WTC11 (cell line): ENCODE results near the gene STIP1. TPM values are rescaled to one million over a fixed set of nuclear protein-coding genes. Genes with fewer than 3 reads are reported as not detected.

Source experiments
- ATAC-seq: fragments of 200-7000 bp; cut with Tn5 transposase; 2 replicates; pipeline ENCODE4 v1.10.0; 2021; ENCODE audit warnings: mild to moderate bottlenecking, moderate library complexity
- CTCF ChIA-PET: fragments of 300-600 bp; sonication (Branson Sonifier 250); formaldehyde crosslinking; loops from one replicate; lab custom pipeline; 2021; ENCODE audit warnings: antibody characterized with exemption; lab: Charles Lee
- POLR2A ChIA-PET: fragments of 350-600 bp; sonication (Branson Sonifier 250); formaldehyde crosslinking; loops from one replicate; lab custom pipeline; 2021; ENCODE audit warnings: antibody characterized with exemption; lab: Charles Lee
- DNase-seq: peaks from one replicate; pipeline ENCODE4 v3.0.0; 2021; ENCODE audit warnings: low spot score
- H3K27ac Mint-ChIP-seq: 2 replicates; pipeline ENCODE4 v1.8.0; 2021; ENCODE audit warnings: mixed read lengths
- H3K27me3 Mint-ChIP-seq: 2 replicates; pipeline ENCODE4 v1.8.0; 2021; ENCODE audit warnings: low read depth, mild to moderate bottlenecking, moderate library complexity, mixed read lengths
- H3K36me3 Mint-ChIP-seq: 2 replicates; pipeline ENCODE4 v1.8.0; 2021; ENCODE audit warnings: mixed read lengths
- H3K4me1 Mint-ChIP-seq: 2 replicates; pipeline ENCODE4 v1.8.0; 2022; ENCODE audit warnings: mixed read lengths
- H3K4me3 Mint-ChIP-seq: 2 replicates; pipeline ENCODE4 v1.8.0; 2021; ENCODE audit warnings: mild to moderate bottlenecking, moderate library complexity, mixed read lengths
- H3K9me3 Mint-ChIP-seq: 2 replicates; pipeline ENCODE4 v1.8.0; 2021; ENCODE audit warnings: mixed read lengths
- CREM ChIP-seq: sonication (generic); formaldehyde crosslinking; IDR thresholded peaks from 2 replicates; pipeline ENCODE4 v1.8.1; 2022; ENCODE audit warnings: mild to moderate bottlenecking, missing genetic modification reagents, moderate library complexity
- ELF4 ChIP-seq: sonication (generic); formaldehyde crosslinking; IDR thresholded peaks from 2 replicates; pipeline ENCODE4 v1.8.1; 2022; ENCODE audit warnings: low read depth, mild to moderate bottlenecking, moderate library complexity, missing genetic modification reagents
- GRHL2 ChIP-seq: fragments of 250-450 bp; sonication (Bioruptor Pico); IDR thresholded peaks from 2 replicates; pipeline ENCODE4 v1.8.0; 2022; ENCODE audit warnings: mild to moderate bottlenecking, moderate library complexity; ENCODE audit not compliant: insufficient replicate concordance, severe bottlenecking
- NR1H2 ChIP-seq: sonication (generic); formaldehyde crosslinking; IDR thresholded peaks from 2 replicates; pipeline ENCODE4 v1.9.0; 2021; ENCODE audit warnings: mild to moderate bottlenecking, moderate library complexity, missing genetic modification reagents
- SP1 ChIP-seq: sonication (generic); formaldehyde crosslinking; conservative IDR thresholded peaks from 2 replicates; pipeline ENCODE4 v1.8.1; 2022; ENCODE audit warnings: missing genetic modification reagents
- TCF7 ChIP-seq: sonication (generic); formaldehyde crosslinking; IDR thresholded peaks from 2 replicates; pipeline ENCODE4 v1.8.0; 2022; ENCODE audit warnings: mild to moderate bottlenecking, low read depth, missing genetic modification reagents, moderate library complexity
- TEAD4 ChIP-seq: sonication (generic); formaldehyde crosslinking; IDR thresholded peaks from 2 replicates; pipeline ENCODE4 v1.8.0; 2022; ENCODE audit warnings: mild to moderate bottlenecking, missing genetic modification reagents
- ZNF416 ChIP-seq: fragments of 250-450 bp; sonication (Bioruptor Pico); IDR thresholded peaks from 2 replicates; pipeline ENCODE4 v1.9.0; 2021; ENCODE audit warnings: mild to moderate bottlenecking, inconsistent platforms
- total RNA-seq: library from RNA; stranded (reverse); gene quantifications from 3 replicates; pipeline ENCODE4 v1.2.3, GENCODE V29; 2021
- TF ChIP-seq, protein P1 (sequence below): sonication (generic); formaldehyde crosslinking; IDR thresholded peaks from 2 replicates; pipeline ENCODE4 v1.8.1; 2023; ENCODE audit warnings: mild to moderate bottlenecking, missing genetic modification reagents, moderate library complexity
- TF ChIP-seq, protein P2 (sequence below): sonication (generic); formaldehyde crosslinking; IDR thresholded peaks from 2 replicates; pipeline ENCODE4 v1.8.0; 2023; ENCODE audit warnings: missing genetic modification reagents
- TF ChIP-seq, protein P3 (sequence below): fragments of 250-450 bp; sonication (Bioruptor Pico); IDR thresholded peaks from 2 replicates; pipeline ENCODE4 v2.1.2; 2022; ENCODE audit warnings: mild to moderate bottlenecking, moderate library complexity
- TF ChIP-seq, protein P4 (sequence below): sonication (generic); formaldehyde crosslinking; IDR thresholded peaks from 2 replicates; pipeline ENCODE4 v1.8.0; 2022; ENCODE audit warnings: mild to moderate bottlenecking, missing genetic modification reagents
- TF ChIP-seq, protein P5 (sequence below): sonication (generic); formaldehyde crosslinking; IDR thresholded peaks from 2 replicates; pipeline ENCODE4 v1.8.1; 2023; ENCODE audit warnings: mild to moderate bottlenecking, missing genetic modification reagents
- TF ChIP-seq, protein P6 (sequence below): sonication (generic); formaldehyde crosslinking; IDR thresholded peaks from 2 replicates; pipeline ENCODE4 v1.8.0; 2023; ENCODE audit warnings: missing genetic modification reagents, mild to moderate bottlenecking, borderline replicate concordance
- TF ChIP-seq, protein P7 (sequence below): sonication (generic); formaldehyde crosslinking; IDR thresholded peaks from 2 replicates; pipeline ENCODE4 v1.8.1; 2023; ENCODE audit warnings: mild to moderate bottlenecking, missing genetic modification reagents
- TF ChIP-seq, protein P8 (sequence below): fragments of 250-450 bp; sonication (Bioruptor Pico); IDR thresholded peaks from 2 replicates; pipeline ENCODE4 v1.9.0; 2021; ENCODE audit warnings: mild to moderate bottlenecking

STIP1 gene
- total RNA-seq, 1 experiment from 2014 or later = 296 TPM

DNA sequence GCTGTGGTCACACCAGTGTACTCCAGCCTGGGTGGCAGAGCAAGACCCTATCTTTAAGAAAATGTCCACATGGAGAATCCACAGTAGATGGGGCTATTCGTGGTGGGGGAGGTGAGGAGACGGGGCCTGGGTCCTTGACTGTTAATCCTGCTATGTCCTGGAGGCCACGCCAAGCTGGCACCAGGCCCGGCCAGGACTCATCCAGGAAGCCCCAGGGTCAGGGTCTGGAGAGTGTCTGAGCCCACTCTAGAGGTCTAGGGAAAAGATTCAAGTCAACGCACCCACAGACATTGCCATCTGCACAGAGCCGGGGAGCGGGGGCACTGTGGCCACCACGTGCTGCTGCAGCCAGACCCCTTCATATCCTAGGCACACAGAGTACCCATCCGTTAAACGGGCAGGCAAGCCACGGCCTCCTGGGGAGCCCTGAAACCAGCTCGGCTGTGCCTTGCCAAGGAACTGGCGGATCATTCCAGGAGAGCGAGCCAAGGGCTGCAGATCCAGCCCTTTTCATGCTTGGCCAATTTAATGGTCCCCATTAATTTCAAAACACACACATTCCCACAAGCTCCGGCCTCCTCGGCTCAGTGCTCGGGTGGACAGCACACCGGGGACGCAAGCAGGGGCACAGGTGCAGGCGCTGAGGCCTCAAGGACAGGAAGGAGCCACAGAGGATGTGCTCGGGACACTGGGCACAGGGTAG lies 44.7 kb upstream of the STIP1 start:
- Mint-ChIP-seq H3K27ac (no peak overlapping the region), H3K4me1 (peaks cover 4% of the 10 kb centered on the region), H3K27me3 (peaks cover 38% of the 10 kb centered on the region), H3K36me3 (no peaks in the 10 kb centered on the region), H3K4me3 (no peak overlapping the region), H3K9me3 (no peaks in the 10 kb centered on the region)
- CTCF ChIA-PET = interaction anchor here (0.7 to 1.8 kb wide), 3 partner anchors 12 to 141 kb away, joined by 3 to 5 read pairs (median 3); no protein-coding TSS in a partner anchor
- POLR2A ChIA-PET = no interaction called here
- TF ChIP-seq, protein P1, sequence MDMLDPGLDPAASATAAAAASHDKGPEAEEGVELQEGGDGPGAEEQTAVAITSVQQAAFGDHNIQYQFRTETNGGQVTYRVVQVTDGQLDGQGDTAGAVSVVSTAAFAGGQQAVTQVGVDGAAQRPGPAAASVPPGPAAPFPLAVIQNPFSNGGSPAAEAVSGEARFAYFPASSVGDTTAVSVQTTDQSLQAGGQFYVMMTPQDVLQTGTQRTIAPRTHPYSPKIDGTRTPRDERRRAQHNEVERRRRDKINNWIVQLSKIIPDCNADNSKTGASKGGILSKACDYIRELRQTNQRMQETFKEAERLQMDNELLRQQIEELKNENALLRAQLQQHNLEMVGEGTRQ (CRISPR knock-in tag) = no peak
- DNase-seq = no peak
- no peak for ATAC-seq

DNA sequence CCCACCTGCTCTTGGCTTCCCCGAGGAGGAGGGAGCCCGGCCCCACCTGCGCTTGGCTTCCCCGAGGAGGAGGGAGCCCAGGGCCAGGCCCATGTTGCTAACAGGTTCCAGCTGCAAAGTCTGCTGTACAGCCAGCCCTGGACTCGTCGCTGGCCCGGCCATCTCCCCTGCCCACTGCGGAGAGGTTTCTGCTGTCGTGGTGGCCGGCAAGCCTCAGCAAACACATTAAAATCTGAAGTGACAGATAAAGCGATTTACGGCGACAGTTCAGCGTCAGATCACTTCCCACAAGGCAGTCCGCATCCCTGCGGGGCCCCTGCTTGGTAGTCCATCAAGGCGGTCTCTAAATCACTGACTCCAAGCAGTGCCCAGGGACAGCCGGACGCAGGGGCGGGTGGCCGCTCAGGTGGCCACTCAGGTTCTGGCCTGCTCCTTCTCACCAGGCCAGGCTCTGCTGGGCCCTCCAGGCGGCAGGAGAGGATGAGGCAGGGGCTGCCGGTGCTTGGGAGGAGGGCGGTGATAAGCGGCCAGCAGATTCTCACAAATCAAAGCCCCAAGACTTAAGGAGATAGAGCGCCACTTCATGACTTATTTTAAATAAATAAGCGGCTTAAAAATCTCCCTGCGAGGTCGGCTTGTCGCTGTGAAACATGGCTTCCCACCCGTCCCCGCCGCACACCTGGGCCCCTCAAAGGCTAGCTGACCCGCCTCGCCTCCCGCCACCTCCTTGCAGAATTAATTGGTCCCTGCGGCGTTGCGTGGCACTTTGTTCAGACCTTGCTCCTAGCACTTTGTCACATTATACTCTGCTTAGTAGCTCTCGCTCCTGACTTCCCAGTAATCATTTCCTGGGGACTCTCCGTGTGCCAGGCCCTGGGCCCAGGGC lies 41.1 kb upstream of the STIP1 start:
- H3K4me3 Mint-ChIP-seq = no peak overlapping the region
- CTCF ChIA-PET = interaction anchor here (1.2 kb wide), 1 partner anchor 12 kb away, joined by 4 read pairs; no protein-coding TSS in a partner anchor
- no peak for DNase-seq
- no peak for TF ChIP-seq ZNF416 (CRISPR knock-in tag)
- TF ChIP-seq TCF7 (CRISPR knock-in tag) = no peak
- TF ChIP-seq ELF4 (CRISPR knock-in tag) = no peak
- TF ChIP-seq SP1 (CRISPR knock-in tag) = no peak
- TF ChIP-seq, protein P2, sequence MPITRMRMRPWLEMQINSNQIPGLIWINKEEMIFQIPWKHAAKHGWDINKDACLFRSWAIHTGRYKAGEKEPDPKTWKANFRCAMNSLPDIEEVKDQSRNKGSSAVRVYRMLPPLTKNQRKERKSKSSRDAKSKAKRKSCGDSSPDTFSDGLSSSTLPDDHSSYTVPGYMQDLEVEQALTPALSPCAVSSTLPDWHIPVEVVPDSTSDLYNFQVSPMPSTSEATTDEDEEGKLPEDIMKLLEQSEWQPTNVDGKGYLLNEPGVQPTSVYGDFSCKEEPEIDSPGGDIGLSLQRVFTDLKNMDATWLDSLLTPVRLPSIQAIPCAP (CRISPR knock-in tag) = no peak
- no peak for TF ChIP-seq CREM (CRISPR knock-in tag)
- TF ChIP-seq, protein P3, sequence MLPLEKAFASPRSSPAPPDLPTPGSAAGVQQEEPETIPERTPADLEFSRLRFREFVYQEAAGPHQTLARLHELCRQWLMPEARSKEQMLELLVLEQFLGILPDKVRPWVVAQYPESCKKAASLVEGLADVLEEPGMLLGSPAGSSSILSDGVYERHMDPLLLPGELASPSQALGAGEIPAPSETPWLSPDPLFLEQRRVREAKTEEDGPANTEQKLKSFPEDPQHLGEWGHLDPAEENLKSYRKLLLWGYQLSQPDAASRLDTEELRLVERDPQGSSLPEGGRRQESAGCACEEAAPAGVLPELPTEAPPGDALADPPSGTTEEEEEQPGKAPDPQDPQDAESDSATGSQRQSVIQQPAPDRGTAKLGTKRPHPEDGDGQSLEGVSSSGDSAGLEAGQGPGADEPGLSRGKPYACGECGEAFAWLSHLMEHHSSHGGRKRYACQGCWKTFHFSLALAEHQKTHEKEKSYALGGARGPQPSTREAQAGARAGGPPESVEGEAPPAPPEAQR (CRISPR knock-in tag) = no peak
- no peak for TF ChIP-seq NR1H2
- TF ChIP-seq, protein P4, sequence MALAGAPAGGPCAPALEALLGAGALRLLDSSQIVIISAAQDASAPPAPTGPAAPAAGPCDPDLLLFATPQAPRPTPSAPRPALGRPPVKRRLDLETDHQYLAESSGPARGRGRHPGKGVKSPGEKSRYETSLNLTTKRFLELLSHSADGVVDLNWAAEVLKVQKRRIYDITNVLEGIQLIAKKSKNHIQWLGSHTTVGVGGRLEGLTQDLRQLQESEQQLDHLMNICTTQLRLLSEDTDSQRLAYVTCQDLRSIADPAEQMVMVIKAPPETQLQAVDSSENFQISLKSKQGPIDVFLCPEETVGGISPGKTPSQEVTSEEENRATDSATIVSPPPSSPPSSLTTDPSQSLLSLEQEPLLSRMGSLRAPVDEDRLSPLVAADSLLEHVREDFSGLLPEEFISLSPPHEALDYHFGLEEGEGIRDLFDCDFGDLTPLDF (CRISPR knock-in tag) = no peak
- TF ChIP-seq, protein P5, sequence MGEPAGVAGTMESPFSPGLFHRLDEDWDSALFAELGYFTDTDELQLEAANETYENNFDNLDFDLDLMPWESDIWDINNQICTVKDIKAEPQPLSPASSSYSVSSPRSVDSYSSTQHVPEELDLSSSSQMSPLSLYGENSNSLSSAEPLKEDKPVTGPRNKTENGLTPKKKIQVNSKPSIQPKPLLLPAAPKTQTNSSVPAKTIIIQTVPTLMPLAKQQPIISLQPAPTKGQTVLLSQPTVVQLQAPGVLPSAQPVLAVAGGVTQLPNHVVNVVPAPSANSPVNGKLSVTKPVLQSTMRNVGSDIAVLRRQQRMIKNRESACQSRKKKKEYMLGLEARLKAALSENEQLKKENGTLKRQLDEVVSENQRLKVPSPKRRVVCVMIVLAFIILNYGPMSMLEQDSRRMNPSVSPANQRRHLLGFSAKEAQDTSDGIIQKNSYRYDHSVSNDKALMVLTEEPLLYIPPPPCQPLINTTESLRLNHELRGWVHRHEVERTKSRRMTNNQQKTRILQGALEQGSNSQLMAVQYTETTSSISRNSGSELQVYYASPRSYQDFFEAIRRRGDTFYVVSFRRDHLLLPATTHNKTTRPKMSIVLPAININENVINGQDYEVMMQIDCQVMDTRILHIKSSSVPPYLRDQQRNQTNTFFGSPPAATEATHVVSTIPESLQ = no peak
- no peak for TF ChIP-seq TEAD4 (CRISPR knock-in tag)
- no peak for TF ChIP-seq GRHL2 (CRISPR knock-in tag)
- TF ChIP-seq, protein P6, sequence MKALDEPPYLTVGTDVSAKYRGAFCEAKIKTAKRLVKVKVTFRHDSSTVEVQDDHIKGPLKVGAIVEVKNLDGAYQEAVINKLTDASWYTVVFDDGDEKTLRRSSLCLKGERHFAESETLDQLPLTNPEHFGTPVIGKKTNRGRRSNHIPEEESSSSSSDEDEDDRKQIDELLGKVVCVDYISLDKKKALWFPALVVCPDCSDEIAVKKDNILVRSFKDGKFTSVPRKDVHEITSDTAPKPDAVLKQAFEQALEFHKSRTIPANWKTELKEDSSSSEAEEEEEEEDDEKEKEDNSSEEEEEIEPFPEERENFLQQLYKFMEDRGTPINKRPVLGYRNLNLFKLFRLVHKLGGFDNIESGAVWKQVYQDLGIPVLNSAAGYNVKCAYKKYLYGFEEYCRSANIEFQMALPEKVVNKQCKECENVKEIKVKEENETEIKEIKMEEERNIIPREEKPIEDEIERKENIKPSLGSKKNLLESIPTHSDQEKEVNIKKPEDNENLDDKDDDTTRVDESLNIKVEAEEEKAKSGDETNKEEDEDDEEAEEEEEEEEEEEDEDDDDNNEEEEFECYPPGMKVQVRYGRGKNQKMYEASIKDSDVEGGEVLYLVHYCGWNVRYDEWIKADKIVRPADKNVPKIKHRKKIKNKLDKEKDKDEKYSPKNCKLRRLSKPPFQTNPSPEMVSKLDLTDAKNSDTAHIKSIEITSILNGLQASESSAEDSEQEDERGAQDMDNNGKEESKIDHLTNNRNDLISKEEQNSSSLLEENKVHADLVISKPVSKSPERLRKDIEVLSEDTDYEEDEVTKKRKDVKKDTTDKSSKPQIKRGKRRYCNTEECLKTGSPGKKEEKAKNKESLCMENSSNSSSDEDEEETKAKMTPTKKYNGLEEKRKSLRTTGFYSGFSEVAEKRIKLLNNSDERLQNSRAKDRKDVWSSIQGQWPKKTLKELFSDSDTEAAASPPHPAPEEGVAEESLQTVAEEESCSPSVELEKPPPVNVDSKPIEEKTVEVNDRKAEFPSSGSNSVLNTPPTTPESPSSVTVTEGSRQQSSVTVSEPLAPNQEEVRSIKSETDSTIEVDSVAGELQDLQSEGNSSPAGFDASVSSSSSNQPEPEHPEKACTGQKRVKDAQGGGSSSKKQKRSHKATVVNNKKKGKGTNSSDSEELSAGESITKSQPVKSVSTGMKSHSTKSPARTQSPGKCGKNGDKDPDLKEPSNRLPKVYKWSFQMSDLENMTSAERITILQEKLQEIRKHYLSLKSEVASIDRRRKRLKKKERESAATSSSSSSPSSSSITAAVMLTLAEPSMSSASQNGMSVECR (CRISPR knock-in tag) = no peak
- TF ChIP-seq, protein P7, sequence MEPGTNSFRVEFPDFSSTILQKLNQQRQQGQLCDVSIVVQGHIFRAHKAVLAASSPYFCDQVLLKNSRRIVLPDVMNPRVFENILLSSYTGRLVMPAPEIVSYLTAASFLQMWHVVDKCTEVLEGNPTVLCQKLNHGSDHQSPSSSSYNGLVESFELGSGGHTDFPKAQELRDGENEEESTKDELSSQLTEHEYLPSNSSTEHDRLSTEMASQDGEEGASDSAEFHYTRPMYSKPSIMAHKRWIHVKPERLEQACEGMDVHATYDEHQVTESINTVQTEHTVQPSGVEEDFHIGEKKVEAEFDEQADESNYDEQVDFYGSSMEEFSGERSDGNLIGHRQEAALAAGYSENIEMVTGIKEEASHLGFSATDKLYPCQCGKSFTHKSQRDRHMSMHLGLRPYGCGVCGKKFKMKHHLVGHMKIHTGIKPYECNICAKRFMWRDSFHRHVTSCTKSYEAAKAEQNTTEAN = no peak
- TF ChIP-seq, protein P8, sequence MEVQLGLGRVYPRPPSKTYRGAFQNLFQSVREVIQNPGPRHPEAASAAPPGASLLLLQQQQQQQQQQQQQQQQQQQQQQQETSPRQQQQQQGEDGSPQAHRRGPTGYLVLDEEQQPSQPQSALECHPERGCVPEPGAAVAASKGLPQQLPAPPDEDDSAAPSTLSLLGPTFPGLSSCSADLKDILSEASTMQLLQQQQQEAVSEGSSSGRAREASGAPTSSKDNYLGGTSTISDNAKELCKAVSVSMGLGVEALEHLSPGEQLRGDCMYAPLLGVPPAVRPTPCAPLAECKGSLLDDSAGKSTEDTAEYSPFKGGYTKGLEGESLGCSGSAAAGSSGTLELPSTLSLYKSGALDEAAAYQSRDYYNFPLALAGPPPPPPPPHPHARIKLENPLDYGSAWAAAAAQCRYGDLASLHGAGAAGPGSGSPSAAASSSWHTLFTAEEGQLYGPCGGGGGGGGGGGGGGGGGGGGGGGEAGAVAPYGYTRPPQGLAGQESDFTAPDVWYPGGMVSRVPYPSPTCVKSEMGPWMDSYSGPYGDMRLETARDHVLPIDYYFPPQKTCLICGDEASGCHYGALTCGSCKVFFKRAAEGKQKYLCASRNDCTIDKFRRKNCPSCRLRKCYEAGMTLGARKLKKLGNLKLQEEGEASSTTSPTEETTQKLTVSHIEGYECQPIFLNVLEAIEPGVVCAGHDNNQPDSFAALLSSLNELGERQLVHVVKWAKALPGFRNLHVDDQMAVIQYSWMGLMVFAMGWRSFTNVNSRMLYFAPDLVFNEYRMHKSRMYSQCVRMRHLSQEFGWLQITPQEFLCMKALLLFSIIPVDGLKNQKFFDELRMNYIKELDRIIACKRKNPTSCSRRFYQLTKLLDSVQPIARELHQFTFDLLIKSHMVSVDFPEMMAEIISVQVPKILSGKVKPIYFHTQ (CRISPR knock-in tag) = no peak

More for the DNA sequence above, 41.1 kb upstream of the STIP1 start:
- no peaks in the 10 kb centered on the region for H3K9me3 Mint-ChIP-seq
- no peaks in the 10 kb centered on the region for H3K36me3 Mint-ChIP-seq
- POLR2A ChIA-PET = no interaction called here
- H3K27me3 Mint-ChIP-seq = peaks cover 22% of the 10 kb centered on the region
- no peak for ATAC-seq
- H3K27ac Mint-ChIP-seq = no peak overlapping the region
- H3K4me1 Mint-ChIP-seq = peaks cover 17% of the 10 kb centered on the region
